ENCODE data around the gene KITLG. TPM values are rescaled to one million over a fixed set of nuclear protein-coding genes. Genes with fewer than 3 reads are reported as not detected.
"Not testable (repeated sequence)": the region's sequence is repeated elsewhere in the genome, so short reads cannot be mapped to it uniquely, and the experiment has no call there.

KITLG gene
- total RNA-seq, 4 donors from 2014 or later: 3.9 to 33.0 (median 14.7) TPM

GRCh38 chr12:88472775-88473174 lies 107.5 kb downstream of the KITLG start:
- Histone ChIP-seq H3K4me3 (no peak overlapping the region), H3K27me3 (no peaks in the 10 kb centered on the region), H3K4me1 (peaks cover 6 to 28% (median 7%) of the 10 kb centered on the region in 3 donors), H3K9me3 (no peaks in the 10 kb centered on the region), H3K36me3 (no peaks in the 10 kb centered on the region), H3K27ac (no peak overlapping the region)
- intact Hi-C loops (cut with DNase I): no loop called here
- 62% methylated on average over 3 of the region's 3 CpGs for whole genome bisulfite sequencing, 2 donors
- no peak for TF ChIP-seq CTCF (IDR thresholded peaks at IDR 0.05)
- no peak for TF ChIP-seq POLR2A (IDR thresholded peaks at IDR 0.05)
- no peak for DNase-seq

DNA sequence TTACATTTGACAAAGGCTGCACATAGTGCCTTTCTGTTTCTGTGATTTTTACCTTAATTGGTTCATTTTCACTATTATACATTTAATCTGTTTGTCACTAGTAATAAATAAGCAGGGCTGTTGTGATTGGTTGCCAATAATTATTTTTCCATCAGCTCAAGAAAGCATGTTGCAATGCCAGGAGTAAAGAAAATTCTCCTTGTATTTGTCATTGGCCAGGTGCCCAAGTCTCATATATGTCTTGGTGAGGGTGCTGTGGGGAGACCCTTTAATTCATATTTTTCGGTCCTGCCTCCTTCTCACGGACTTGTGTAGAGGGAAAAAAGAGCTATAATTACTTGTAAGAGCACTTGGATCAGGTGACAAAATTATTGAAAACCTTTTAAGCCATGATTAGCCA lies 108.0 kb downstream of the KITLG start:
- 71 to 88% methylated on average over 2 of the region's 2 CpGs for WGBS, 2 donors
- intact Hi-C loops (cut with DNase I): no loop called here
- no peak for TF ChIP-seq CTCF (IDR thresholded peaks at IDR 0.05)
- no peak for TF ChIP-seq POLR2A (IDR thresholded peaks at IDR 0.05)
- no peak for DNase-seq
- Histone ChIP-seq H3K4me3 (no peak overlapping the region), H3K36me3 (no peaks in the 10 kb centered on the region), H3K27me3 (no peaks in the 10 kb centered on the region), H3K9me3 (no peaks in the 10 kb centered on the region), H3K27ac (peak overlapping the region in 3 of 4 donors; percentile 1 to 45 (median 14)), H3K4me1 (peaks cover 6 to 28% (median 7%) of the 10 kb centered on the region in 3 donors)

DNA sequence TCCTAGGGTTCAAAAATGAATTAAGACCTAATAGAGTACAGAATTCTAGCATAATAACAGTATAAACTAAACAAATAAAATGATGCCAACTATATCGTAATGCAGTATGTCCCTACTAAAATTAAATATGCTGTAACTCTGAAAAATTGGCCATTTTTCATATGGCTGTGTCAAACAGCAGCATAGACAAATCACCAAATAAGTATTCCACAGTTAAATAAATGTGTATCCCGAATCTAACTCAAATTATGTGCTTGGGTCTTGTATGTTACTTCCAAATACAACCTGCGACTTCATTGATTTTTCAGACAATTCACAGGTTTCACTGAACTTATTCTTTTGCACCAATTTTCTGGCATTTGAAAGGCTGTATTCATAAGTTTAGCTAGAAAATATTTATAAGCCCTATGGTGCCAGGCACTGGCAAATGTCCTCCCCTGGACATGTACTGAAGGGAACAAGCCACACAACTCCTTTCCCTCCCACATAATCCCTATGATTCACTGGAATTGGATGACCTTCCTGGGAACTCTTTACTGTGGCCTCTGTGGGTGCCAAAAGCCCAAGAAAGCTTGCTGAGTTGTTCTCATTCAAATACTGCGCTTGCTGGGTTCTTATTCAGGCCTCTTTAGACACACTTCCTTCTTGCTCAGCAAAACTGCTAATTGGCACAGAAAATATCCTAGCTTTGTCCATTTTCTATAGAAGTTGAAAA lies 108.8 kb downstream of the KITLG start:
- Histone ChIP-seq H3K4me3 (no peak overlapping the region), H3K9me3 (no peaks in the 10 kb centered on the region), H3K4me1 (peaks cover 6 to 28% (median 7%) of the 10 kb centered on the region in 3 donors), H3K27me3 (no peaks in the 10 kb centered on the region), H3K27ac (peak overlapping the region in 3 of 4 donors; percentile 1 to 45 (median 14)), H3K36me3 (no peaks in the 10 kb centered on the region)
- 39 to 43% methylated on average over 4 of the region's 4 CpGs for WGBS, 2 donors
- TF ChIP-seq CTCF (IDR thresholded peaks at IDR 0.05) (no peak), POLR2A (IDR thresholded peaks at IDR 0.05) (no peak)
- intact Hi-C loops (cut with DNase I): no loop called here
- DNase-seq: no peak

DNA sequence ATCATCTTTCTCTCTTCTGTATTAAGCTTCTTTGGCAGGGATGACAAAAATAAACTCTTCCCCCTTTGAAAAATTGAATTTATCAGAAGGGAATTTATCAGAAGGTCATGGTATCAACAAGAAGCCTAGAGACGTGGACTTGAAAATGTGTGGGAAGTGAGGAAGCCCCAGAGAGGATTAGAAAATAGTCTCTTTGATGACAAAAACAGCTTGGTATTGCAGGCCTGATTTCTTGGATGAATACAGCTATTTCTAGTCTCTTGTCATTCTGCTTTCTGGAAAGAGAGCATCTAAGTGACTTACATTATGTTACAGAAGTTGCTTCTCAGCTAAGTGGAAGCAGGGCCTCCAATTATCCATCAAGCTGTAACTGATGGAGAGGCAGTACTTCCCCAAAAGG lies 111.1 kb downstream of the KITLG start:
- WGBS, 2 donors: 41 to 91% methylated on average over 1 of the region's 1 CpG
- intact Hi-C loops (cut with DNase I): no loop called here
- Histone ChIP-seq H3K27me3 (no peaks in the 10 kb centered on the region), H3K9me3 (no peaks in the 10 kb centered on the region), H3K4me3 (no peak overlapping the region), H3K36me3 (no peaks in the 10 kb centered on the region), H3K27ac (no peak overlapping the region), H3K4me1 (peaks cover 6 to 28% (median 7%) of the 10 kb centered on the region in 3 donors)
- no peak for DNase-seq
- TF ChIP-seq POLR2A (IDR thresholded peaks at IDR 0.05) (no peak), CTCF (IDR thresholded peaks at IDR 0.05) (no peak)

GRCh38 chr12:88468581-88468980 lies 111.7 kb downstream of the KITLG start:
- no peak overlapping the region for H3K4me3 ChIP-seq
- no peaks in the 10 kb centered on the region for H3K9me3 ChIP-seq
- TF ChIP-seq CTCF (IDR thresholded peaks at IDR 0.05) (no peak), POLR2A (IDR thresholded peaks at IDR 0.05) (no peak)
- intact Hi-C loops (cut with DNase I): no loop called here
- DNase-seq: no peak
- H3K36me3 ChIP-seq: no peaks in the 10 kb centered on the region
- peaks cover 6 to 28% (median 7%) of the 10 kb centered on the region in 3 donors for H3K4me1 ChIP-seq
- H3K27ac ChIP-seq: no peak overlapping the region
- WGBS, 2 donors: 45 to 80% methylated on average over 1 of the region's 1 CpG
- H3K27me3 ChIP-seq: no peaks in the 10 kb centered on the region

DNA sequence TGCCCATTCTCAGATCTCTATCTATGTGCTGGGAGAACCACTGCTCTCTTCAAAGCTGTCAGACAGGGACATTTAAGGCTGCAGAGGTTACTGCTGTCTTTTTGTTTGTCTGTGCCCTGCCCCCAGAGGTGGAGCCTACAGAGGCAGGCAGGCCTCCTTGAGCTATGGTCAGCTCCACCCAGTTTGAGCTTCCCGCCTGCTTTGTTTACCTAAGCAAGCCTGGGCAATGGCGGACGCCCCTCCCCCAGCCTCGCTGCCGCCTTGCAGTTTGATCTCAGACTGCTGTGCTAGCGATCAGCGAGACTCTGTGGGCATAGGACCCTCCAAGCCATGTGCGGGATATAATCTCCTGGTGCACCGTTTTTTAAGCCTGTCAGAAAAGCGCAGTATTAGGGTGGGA lies 113.6 kb downstream of the KITLG start:
- intact Hi-C loops (cut with DNase I); DNase-seq; H3K27me3 ChIP-seq; H3K36me3 ChIP-seq; H3K4me3 ChIP-seq; H3K27ac ChIP-seq; H3K9me3 ChIP-seq: not testable (repeated sequence)
- 95 to 100% methylated on average over 1 to 6 of the region's 10 CpGs for WGBS, 2 donors
- peaks cover under 1 to 13% (median 2%) of the 10 kb centered on the region in 3 donors for H3K4me1 ChIP-seq
